ENCODE data around the gene PRDM5. TPM values are rescaled to one million over a fixed set of nuclear protein-coding genes. Genes with fewer than 3 reads are reported as not detected.
"Not testable (repeated sequence)": the region's sequence is repeated elsewhere in the genome, so short reads cannot be mapped to it uniquely, and the experiment has no call there.

PRDM5 gene
- total RNA-seq, 1 donor = 0.94 TPM

GRCh38 chr4:120749445-120750151 lies 172.9 kb downstream of the PRDM5 start:
- no peaks in the 10 kb centered on the region for H3K9me3 ChIP-seq (ENCODE audit: low read depth, low read length)
- no peaks in the 10 kb centered on the region for H3K27me3 ChIP-seq (ENCODE audit: insufficient read depth, low read length)
- H3K4me1 ChIP-seq (ENCODE audit: insufficient read depth, low read length) = no peaks in the 10 kb centered on the region
- no peak overlapping the region for H3K4me3 ChIP-seq (ENCODE audit: low read length)

GRCh38 chr4:120741636-120742035 lies 180.9 kb downstream of the PRDM5 start:
- H3K9me3 ChIP-seq (ENCODE audit: low read depth, low read length); H3K27me3 ChIP-seq (ENCODE audit: insufficient read depth, low read length); H3K4me3 ChIP-seq (ENCODE audit: low read length); H3K4me1 ChIP-seq (ENCODE audit: insufficient read depth, low read length): not testable (repeated sequence)

DNA sequence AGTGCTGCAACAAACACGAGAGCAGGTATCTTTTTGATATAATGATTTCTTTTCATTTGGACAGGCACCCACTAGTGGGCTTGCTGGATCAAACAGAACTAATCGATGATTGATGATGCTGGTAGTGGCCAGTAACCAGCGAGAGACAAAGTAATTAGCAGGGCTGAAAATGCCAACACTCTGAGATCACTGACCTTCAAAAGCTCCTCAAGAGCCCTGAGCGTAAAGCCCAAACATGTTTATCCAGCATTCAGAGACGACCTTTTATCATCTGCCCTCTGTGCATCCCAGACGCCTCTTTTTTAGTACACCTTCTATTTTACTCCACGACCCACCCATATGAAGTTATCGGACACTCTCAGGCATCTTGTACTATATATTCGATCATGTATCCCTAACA lies 186.2 kb downstream of the PRDM5 start:
- Histone ChIP-seq H3K27me3 (ENCODE audit: insufficient read depth, low read length) (no peaks in the 10 kb centered on the region), H3K4me3 (ENCODE audit: low read length) (no peak overlapping the region), H3K4me1 (ENCODE audit: insufficient read depth, low read length) (no peaks in the 10 kb centered on the region), H3K9me3 (ENCODE audit: low read depth, low read length) (no peaks in the 10 kb centered on the region)

DNA sequence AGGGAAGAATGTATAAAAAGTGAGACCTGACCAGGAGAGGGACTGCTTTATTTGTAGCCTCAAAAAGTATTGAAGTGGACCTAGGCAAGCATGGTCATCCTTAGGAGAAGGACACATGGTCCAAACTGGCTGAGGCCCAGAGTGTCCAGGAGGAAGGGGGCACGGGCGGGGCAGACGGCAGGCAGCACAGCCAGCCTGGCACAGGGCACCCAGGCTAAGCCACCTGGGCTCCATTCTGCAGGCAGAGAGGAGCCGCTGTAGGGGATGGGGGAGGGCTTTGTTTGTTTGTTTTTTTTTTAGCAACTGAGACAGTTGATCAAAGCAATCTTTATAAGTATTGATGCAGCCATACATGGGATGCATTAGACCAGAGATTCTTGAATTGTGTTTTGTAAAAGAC lies 188.6 kb downstream of the PRDM5 start:
- Histone ChIP-seq H3K27me3 (ENCODE audit: insufficient read depth, low read length) (no peaks in the 10 kb centered on the region), H3K4me3 (ENCODE audit: low read length) (no peak overlapping the region), H3K9me3 (ENCODE audit: low read depth, low read length) (no peaks in the 10 kb centered on the region), H3K4me1 (ENCODE audit: insufficient read depth, low read length) (no peaks in the 10 kb centered on the region)

DNA sequence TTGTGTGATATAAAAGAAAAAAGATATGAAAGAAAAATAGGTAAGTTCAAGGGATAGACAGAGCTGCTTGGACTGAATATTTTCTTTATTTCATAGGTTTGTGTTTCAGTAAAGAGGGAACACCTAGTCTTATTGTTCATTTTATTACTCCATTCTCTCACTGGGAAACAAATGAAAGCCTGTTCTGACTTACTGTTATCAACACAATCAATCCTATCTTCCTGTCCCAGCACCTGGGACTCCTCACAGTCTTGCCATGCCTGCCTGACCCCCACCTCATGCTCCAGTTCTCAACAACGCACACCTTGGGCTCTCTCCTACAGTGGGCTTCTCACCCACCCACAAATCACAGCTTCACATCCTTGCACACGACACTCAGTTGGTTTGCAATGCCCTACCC lies 189.5 kb downstream of the PRDM5 start:
- H3K9me3 ChIP-seq (ENCODE audit: low read depth, low read length) = no peaks in the 10 kb centered on the region
- no peak overlapping the region for H3K4me3 ChIP-seq (ENCODE audit: low read length)
- no peaks in the 10 kb centered on the region for H3K27me3 ChIP-seq (ENCODE audit: insufficient read depth, low read length)
- H3K4me1 ChIP-seq (ENCODE audit: insufficient read depth, low read length) = no peaks in the 10 kb centered on the region

GRCh38 chr4:120731561-120731960 lies 191.0 kb downstream of the PRDM5 start:
- Histone ChIP-seq H3K4me3 (ENCODE audit: low read length) (no peak overlapping the region), H3K4me1 (ENCODE audit: insufficient read depth, low read length) (no peaks in the 10 kb centered on the region), H3K9me3 (ENCODE audit: low read depth, low read length) (no peaks in the 10 kb centered on the region), H3K27me3 (ENCODE audit: insufficient read depth, low read length) (no peaks in the 10 kb centered on the region)

GRCh38 chr4:120730777-120731320 lies 191.7 kb downstream of the PRDM5 start:
- no peaks in the 10 kb centered on the region for H3K9me3 ChIP-seq (ENCODE audit: low read depth, low read length)
- no peaks in the 10 kb centered on the region for H3K27me3 ChIP-seq (ENCODE audit: insufficient read depth, low read length)
- no peaks in the 10 kb centered on the region for H3K4me1 ChIP-seq (ENCODE audit: insufficient read depth, low read length)
- H3K4me3 ChIP-seq (ENCODE audit: low read length) = no peak overlapping the region

DNA sequence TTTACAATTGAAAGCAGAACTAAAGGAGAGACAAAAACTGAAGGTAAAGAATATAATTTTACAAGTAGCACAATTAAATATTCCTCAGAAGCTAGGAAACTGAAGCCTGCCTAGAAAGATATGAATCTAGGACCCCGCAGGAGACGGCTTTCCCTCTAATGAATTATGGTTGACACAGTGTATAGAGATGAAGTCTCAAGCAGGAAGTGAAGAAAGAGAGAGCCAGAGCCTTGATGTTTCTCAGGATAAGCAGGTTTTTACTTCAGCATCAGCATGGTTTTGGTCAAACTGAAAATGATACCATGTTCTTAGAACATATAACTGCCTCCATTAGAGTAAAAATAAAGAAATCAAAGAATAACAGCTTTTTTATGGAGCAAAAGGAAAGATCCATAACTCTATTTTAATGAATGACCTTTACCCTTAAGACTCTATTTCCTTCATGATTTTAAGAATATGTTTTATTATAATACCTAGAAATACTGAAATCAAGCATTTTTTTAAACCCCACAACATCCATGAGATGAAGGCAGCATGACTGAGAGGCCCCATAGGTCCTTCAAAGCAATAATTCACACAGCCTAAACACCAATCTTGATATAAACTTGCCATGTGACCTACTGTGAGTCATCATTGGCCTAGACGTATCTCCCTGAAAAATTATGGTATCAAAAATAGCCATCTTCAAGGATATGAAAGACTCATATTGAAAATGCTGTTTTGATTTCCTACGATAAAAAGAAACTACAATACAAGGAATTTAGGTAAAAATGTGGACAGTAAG lies 193.4 kb downstream of the PRDM5 start:
- Histone ChIP-seq H3K27me3 (ENCODE audit: insufficient read depth, low read length) (no peaks in the 10 kb centered on the region), H3K4me3 (ENCODE audit: low read length) (no peak overlapping the region), H3K9me3 (ENCODE audit: low read depth, low read length) (no peaks in the 10 kb centered on the region), H3K4me1 (ENCODE audit: insufficient read depth, low read length) (no peaks in the 10 kb centered on the region)

DNA sequence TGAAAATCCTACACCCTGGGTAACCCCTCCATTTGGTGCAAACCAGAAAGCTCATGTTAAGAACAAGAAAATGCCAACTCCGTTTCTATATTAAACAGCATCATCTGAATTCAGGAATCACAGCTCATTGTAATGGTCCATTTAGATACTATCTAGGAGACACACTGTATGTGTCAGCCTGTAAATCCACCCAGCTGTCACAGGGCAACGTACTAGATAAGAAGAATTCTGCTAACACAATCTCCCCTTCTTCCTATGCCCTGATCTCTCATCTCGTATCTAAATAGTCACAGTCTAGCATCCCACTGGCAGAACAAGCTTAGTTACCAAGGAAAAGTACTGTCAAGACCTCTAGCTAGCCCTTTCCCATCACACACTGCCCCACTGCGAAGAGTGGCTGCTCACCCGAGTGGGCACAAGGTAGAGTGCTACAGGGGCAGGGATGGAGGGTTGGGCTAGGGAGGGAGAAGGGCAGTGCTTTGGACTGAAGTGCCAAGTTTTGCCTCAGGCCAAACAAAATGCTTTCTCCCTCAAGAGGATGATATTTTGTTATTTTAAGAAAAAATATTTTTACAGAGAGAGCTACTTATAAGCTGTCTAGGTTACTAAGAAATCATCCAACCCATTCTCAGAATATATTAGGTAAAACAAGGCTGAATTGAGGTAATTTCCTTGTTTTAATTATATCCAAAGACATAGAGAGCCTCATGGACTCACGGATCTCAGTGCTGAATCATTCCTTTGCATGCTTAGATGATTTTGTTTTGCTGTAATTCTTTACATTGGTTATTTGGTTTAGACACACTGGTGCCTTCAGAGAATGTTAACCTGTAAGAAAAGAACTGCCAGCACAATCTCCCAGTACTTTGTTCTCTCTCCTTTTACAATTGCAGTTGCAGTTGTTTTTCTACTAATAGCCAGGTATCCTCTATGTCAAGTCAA lies 196.6 kb downstream of the PRDM5 start:
- no peaks in the 10 kb centered on the region for H3K27me3 ChIP-seq (ENCODE audit: insufficient read depth, low read length)
- no peak overlapping the region for H3K4me3 ChIP-seq (ENCODE audit: low read length)
- no peaks in the 10 kb centered on the region for H3K4me1 ChIP-seq (ENCODE audit: insufficient read depth, low read length)
- H3K9me3 ChIP-seq (ENCODE audit: low read depth, low read length) = no peaks in the 10 kb centered on the region

DNA sequence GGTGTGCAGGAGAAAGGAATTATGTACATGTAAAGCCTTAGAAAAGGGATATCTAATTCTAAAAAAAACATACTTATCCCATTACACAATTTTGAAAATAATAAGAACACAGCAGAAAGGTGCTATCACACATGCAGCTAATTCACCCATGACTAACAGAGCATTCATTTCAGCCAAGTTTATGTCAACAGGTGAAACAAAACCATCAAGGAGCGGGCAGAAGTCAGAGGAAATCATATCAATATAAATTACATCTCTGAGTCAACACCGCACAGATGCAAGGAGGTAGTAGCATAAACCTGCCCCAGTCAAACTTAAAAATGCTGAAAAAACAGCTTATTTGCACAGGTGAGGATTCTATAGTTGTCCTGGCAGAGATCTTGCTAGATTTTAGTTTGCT lies 197.9 kb downstream of the PRDM5 start:
- Histone ChIP-seq H3K4me3 (ENCODE audit: low read length) (no peak overlapping the region), H3K27me3 (ENCODE audit: insufficient read depth, low read length) (no peaks in the 10 kb centered on the region), H3K4me1 (ENCODE audit: insufficient read depth, low read length) (no peaks in the 10 kb centered on the region), H3K9me3 (ENCODE audit: low read depth, low read length) (no peaks in the 10 kb centered on the region)

- no peaks in the 10 kb centered on the region for H3K27me3 ChIP-seq (ENCODE audit: insufficient read depth, low read length)
- no peaks in the 10 kb centered on the region for H3K4me1 ChIP-seq (ENCODE audit: insufficient read depth, low read length)
- no peaks in the 10 kb centered on the region for H3K9me3 ChIP-seq (ENCODE audit: low read depth, low read length)
- H3K4me3 ChIP-seq (ENCODE audit: low read length) = no peak overlapping the region
These were observed 198.5 kb downstream of the PRDM5 start for GRCh38 chr4:120723986-120724385.

- Histone ChIP-seq H3K27me3 (ENCODE audit: insufficient read depth, low read length) (no peaks in the 10 kb centered on the region), H3K4me3 (ENCODE audit: low read length) (no peak overlapping the region), H3K9me3 (ENCODE audit: low read depth, low read length) (no peaks in the 10 kb centered on the region), H3K4me1 (ENCODE audit: insufficient read depth, low read length) (no peaks in the 10 kb centered on the region)
These were observed 199.4 kb downstream of the PRDM5 start for GRCh38 chr4:120723105-120723504.

DNA sequence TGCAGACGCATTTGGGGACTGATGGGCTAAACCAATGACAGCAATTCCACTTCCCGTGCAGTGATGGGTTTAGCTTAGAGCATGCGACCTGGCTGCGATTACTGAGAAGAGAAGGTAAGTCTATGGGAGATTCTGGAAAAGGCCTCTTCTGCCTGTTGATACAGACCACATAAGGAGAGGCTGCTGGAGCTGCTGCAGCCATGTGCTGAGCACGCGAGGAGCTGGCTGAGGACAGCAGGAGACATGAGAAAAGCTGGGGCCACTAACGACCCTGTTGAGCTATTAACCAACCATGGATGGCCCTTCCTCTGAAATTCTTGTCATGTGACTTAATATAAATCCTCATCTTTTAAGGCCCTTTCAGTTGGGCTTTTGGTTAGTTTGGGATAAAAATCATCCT lies 199.9 kb downstream of the PRDM5 start:
- no peaks in the 10 kb centered on the region for H3K27me3 ChIP-seq (ENCODE audit: insufficient read depth, low read length)
- no peaks in the 10 kb centered on the region for H3K4me1 ChIP-seq (ENCODE audit: insufficient read depth, low read length)
- no peaks in the 10 kb centered on the region for H3K9me3 ChIP-seq (ENCODE audit: low read depth, low read length)
- H3K4me3 ChIP-seq (ENCODE audit: low read length) = no peak overlapping the region

- no peaks in the 10 kb centered on the region for H3K4me1 ChIP-seq (ENCODE audit: insufficient read depth, low read length)
- no peak overlapping the region for H3K4me3 ChIP-seq (ENCODE audit: low read length)
- no peaks in the 10 kb centered on the region for H3K9me3 ChIP-seq (ENCODE audit: low read depth, low read length)
- no peaks in the 10 kb centered on the region for H3K27me3 ChIP-seq (ENCODE audit: insufficient read depth, low read length)
These were observed 202.1 kb downstream of the PRDM5 start for GRCh38 chr4:120720354-120720934.
